ENCODE results near the gene CDS1. TPM values are rescaled to one million over a fixed set of nuclear protein-coding genes. Genes with fewer than 3 reads are reported as not detected.

CDS1 gene
- total RNA-seq, 4 donors from 2014 or later = 0.16 to 1.4 (median 0.64) TPM

DNA sequence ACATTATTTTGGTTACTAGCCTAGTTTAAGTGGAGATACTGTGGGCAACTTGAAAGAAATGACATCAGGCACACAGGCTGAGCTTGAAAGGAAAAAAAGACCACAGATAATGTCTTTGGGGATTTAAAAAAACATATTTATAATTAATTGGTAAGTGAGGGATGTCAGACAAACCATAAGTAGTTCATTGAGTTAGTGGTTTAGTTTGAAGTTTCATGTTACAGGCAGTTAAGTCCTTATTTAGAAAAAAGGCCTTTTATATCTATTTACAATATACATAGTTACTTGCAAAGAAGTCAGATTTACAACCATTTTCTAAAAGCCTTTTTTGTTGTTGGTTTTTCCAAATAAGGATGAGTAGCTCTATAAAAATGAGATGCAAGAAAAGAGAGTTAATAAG, 89.2 kb downstream of the CDS1 start:
- TF ChIP-seq CTCF (IDR thresholded peaks at IDR 0.05; ENCODE audit: low read depth) = no peak

- TF ChIP-seq CTCF (IDR thresholded peaks at IDR 0.05; ENCODE audit: low read depth) = no peak
These were observed 90.7 kb downstream of the CDS1 start for GRCh38 chr4:84673475-84674240.

DNA sequence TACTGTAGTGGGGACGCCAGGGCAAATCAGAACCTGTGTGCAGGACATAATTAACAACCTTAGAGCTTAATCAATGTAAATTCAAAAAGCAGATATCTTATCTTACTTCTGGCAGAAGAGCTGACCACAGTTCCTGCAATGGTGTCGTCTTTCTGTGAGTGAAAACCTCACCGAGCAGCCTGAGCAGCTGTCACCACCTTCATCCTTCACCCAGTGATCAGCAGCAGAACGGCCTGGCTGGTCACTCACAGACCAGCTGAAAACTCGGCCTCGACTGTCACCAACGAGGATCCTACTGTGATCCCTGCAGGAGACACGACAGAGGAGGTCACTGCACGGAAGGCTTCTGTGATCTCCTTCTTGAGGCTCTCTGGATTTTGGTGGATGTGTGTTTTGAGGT, 94.2 kb downstream of the CDS1 start:
- TF ChIP-seq CTCF (IDR thresholded peaks at IDR 0.05; ENCODE audit: low read depth) = no peak

- no peak for TF ChIP-seq CTCF (IDR thresholded peaks at IDR 0.05; ENCODE audit: low read depth)
These were observed 95.1 kb downstream of the CDS1 start for GRCh38 chr4:84677995-84678394.

GRCh38 chr4:84678976-84679744, 96.2 kb downstream of the CDS1 start:
- TF ChIP-seq CTCF (IDR thresholded peaks at IDR 0.05; ENCODE audit: low read depth) = no peak

DNA sequence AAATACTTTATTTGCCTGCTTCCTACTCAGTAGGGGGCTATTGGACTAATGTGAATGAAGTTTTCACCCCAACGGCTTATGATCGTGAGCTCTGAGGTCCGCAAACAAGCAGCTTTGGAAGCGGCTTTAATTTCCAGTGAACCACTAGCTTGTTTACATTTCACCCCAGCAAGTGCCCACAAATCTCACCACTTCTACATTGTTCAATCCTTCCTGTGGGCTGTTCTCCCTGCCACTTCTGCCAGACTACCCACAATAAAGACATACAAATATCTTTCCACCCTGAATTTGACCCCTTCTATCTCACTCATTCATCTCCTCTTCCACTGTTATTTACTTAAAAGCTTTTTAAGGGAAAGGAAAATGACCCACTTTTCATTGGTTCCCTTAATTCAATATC, 98.0 kb downstream of the CDS1 start:
- TF ChIP-seq CTCF (IDR thresholded peaks at IDR 0.05; ENCODE audit: low read depth) = no peak

DNA sequence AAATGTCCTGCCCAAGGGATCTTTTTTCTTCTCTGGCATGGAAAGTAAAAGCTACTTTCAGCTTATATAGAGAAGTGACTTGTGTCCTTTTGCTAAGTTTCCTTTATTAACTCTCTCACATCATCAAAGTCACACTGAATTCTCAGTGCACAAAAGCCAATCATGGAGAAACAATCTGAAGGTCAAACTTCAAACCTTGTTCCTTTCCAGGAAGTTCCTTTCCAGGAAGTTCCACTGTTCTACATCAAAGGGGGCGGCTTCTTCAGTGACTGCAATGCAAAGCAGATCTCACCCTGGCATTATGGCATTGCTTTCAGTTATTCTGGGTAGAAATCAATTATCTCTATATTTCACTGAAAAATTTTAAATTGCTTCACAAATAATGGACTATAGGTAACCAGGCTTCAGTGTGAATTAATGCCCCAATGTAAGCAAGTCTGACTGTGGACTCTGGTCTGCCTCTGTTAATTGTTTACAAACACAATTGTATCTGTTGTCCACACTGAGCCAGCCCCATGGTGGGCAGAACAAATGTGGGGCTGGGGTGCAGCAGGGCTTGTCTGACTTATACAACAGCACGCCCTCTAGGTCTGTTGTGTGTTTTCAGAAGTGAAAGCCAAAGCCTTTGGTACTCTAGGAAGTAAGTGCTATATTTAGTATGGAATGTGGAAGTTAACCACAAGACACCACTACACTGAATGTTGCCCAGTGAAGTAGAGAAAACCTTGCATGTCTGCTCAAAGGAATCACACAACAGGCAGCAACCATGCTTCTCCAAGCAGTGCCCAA, 98.8 kb downstream of the CDS1 start:
- TF ChIP-seq CTCF (IDR thresholded peaks at IDR 0.05; ENCODE audit: low read depth) = no peak

Measured in subcutaneous adipose tissue (tissue), 4 donors.